NCI-H2196 (cell line): Measurements from ENCODE around the gene ATP4A.

Experiments
- DNase-seq: peaks from one replicate; lab custom pipeline; 2025; ENCODE audit not compliant: unreplicated experiment; lab: John Stamatoyannopoulos, UW

ATP4A gene

GRCh38 chr19:35566738-35567137, 3.3 kb upstream of the ATP4A start:
- no peak for DNase-seq

GRCh38 chr19:35565016-35565856, 1.8 kb upstream of the ATP4A start:
- DNase-seq = no peak

DNA sequence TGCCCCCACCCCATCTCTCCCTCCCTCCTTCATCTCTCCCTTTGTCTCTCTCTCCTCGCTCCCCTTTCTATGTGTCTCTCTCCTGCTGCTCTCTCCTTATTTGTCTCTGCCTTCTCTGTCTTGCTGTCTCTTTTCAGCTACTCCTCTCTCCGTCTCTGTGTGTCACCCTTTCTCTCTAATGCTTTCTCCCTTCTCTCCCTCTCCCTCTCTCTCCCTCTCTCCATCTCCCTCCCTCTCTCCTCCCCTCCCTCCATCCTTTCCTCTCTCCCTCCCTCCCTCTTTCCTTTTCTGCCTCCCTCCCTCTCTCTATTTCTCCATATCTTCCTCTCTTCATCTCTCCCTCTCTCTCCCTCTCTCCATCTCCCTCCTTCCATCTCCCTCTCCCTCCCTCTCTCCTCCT, 682 bp downstream of the ATP4A start:
- DNase-seq = no peak

DNA sequence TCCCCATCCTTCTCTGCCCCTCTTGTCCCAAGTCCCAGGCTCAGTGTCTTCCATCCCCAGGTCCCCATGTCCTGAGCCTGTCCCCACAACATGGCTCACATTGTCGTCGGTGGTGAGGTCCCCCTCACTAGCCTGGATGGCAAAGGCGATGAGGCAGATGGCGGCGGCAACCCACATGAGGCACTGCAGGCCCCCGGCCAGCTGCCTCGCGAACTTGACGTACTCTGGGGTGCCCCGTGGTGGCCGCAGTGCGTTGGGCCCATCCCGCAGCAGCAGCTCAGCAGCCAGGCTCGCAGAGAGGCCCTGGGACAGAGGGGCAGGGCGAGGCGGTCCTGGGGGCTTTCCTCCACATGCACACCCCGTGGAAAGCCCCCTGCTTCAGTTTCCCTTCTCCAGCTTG, 1.1 kb downstream of the ATP4A start:
- no peak for DNase-seq

- DNase-seq = no peak
Measured at GRCh38 chr19:35561436-35561835, 2.0 kb downstream of the ATP4A start.

- DNase-seq = no peak
Measured at GRCh38 chr19:35560677-35561076, 2.8 kb downstream of the ATP4A start.

- DNase-seq = no peak
Measured at GRCh38 chr19:35560271-35560670, 3.2 kb downstream of the ATP4A start.

- no peak for DNase-seq
Measured at GRCh38 chr19:35559781-35560180, 3.7 kb downstream of the ATP4A start.

DNA sequence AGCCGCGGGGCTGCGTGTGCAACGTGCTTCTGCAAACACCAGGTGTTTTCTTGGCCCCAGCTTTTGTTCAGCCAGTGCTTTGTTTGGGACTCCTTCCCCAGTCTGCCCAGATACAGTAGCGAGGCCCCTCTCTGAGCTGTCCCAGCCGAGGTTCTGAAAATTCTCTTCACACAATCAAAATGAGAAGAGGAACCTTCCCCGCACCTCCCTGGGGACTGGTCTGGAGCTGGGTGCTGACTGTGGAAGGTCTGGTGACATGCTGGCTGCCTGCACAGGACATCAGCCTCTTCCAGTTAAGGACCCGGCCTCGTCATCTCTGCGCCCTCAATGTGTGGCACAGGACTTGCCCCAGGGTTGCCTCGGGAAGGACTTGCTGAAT, 4.2 kb downstream of the ATP4A start:
- no peak for DNase-seq

DNA sequence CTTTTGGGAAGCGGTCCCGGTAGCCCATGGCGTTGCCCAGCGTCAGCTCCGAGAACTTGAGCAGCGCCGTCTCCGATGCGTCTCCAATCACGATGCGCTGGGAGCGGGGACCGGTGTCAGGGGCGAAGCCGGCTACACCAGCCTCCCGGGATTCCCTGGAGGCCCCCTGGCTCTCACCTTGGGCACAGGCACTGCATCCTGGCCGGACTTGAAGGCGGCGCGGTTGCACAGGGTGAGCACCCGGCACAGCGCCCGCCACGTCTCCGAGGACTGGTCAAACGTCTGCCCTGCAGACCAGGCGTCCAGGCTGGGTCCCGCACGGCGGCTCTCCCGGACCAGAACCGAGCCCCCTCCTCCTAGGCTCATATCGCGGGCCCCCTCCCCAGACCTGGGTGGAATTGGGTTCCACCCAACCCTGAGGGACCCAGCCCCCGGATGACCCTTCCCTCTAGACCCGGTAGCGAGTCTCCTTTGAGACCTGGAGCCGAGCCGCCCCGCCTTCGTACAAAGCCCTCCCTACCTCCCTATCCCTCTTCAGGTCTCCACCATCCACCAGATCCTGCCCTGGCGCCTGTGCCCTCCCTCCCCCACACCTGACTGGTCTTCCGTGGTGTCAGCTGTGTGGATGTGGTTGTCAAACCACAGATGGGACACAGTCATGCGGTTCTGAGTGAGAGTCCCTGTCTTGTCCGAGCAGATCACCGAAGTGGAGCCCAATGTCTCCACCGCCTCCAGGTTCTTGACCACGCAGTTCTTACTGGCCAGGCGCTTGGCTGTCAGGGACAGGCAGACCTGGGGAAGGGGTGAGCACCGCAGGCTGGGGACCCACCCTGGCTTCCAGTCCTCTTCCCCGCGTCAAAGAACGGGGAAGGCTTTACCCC, 4.8 kb downstream of the ATP4A start:
- no peak for DNase-seq

DNA sequence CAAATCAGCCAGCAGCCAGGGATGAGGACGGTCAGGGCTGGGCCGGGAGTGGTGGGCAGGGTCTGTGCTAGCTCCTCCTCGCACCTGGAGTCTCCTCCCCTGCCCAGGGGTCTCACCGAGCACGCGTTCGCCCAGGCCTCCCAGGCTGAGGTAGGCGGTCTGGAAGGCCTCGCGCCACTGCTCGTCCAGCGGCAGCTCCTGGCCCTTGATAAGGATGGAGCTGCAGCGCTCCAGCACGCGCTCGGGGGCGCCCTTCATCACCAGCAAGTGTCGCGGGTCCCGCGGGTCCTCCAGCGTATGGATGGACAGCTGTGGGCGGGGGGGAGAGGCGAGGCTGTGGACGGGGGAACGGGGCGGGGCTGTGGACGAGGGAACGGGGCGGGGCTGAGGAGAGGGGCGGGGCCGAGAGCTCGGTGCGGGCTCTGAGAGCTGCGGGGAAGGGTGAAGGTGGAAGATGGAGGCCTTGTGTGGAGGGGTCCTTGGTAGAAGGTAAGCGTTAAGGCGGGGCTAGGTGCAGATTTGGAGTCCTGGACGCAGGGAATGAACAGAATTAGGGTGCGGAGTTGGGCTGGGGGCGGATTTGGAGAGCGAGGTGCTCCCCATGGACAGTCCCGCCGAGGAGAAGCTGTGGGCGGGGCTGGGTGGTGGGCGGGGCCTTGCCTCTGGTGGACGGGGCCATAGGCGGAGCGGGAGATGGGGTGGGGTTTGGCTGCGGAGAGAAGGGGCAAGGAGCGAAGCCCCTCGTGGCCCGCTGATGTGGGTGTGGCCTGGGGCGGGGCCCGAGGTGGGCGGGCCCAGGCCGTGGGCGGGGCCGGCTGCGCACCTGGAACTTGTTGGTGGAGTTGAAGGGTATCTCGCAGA, 5.7 kb downstream of the ATP4A start:
- DNase-seq = no peak

DNA sequence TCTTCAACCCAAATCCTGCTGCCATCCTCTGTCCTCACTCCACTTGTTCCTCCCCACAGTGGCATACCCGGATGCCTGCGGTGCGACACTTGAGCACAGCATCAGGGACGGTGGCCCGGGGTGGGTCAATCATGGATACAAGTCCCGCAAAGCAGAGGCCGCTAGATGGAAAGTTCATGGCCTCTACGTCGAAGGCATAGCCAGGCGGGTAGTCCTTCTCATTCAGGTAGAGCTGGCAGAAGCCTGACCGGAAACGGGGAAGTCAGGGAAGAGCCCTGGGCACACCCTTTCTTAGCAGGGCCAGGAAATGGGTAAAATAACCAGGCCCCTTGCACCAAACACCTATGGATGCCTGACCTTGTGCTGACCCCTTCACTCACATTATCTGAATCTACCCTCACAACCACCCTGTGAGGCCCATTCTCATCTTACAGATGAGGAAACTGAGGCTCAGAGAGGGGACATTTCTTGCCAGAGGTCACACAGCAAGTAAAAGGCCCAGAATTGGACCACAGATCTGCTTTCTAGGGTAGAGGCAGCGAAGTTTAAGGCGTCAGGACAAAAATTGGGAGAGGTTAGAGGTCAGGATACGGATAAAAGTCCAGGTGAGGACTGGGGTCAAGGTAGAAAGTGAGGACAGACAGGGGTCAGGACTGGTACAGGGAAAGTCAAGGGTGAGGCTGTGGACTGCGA, 6.5 kb downstream of the ATP4A start:
- no peak for DNase-seq

DNA sequence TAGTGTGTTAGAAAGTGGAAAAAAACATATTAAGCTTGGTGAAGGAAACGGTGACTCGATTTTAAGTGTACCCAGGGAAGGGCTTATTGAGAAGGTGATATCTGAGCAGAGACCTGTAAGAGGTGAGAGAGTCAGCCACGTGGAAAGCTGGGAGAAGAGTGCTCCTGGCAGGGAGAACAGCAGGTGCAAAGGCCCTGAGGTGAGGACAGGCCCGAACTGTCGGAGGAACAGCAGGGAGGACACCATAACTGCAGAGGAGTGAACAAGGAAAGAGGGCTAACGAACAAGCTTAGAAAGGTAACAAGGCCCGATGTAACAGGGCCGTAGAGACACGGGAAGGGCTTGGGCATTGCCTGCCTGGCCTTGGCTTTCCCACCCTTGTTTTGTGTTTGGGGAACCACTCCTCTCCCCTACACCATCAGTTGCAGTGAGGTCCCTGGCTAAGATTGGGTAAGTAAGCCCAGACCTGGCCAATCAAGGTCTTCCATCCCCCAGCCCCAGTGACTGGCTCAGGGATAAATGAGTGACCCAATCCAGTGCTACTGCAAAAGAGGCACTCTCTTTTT, 7.3 kb downstream of the ATP4A start:
- DNase-seq = no peak

DNA sequence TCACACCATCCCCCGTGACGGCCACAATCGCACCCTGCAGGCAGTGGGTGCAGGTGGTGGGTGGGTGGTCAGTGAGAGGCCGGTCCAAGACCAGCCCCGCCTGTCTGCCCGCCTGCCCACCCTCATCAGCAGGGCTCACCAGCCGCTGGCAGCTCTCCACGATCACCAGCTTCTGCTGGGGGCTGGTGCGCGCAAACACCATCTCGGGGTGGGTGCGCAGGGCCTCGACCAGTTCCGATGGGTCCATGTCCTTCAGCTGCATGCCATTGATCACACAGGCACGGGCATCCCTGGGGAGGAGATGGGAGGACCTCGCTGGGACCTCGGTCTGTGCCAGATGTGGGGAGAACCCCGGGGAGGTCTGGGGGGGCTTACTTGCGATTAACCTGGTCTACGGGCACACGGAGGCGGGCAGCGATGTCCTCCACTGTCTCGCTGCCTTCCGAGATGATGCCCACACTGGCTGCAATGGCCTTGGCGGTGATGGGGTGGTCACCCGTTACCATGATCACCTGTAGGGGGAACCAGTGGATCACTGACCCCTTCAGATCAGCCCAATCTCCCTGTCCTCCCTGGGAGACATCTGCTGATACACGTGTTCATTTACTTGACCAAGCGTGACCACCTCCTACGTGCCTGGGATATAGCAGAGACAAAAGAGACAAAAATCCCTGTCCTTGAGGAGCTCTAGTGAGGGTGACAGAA, 8.0 kb downstream of the ATP4A start:
- peak; percentile 12 for DNase-seq

GRCh38 chr19:35554076-35554475, 9.4 kb downstream of the ATP4A start:
- DNase-seq = no peak

GRCh38 chr19:35553385-35554000, 10.0 kb downstream of the ATP4A start:
- DNase-seq = no peak

- DNase-seq = no peak
Measured at GRCh38 chr19:35552534-35553384, 10.7 kb downstream of the ATP4A start.

DNA sequence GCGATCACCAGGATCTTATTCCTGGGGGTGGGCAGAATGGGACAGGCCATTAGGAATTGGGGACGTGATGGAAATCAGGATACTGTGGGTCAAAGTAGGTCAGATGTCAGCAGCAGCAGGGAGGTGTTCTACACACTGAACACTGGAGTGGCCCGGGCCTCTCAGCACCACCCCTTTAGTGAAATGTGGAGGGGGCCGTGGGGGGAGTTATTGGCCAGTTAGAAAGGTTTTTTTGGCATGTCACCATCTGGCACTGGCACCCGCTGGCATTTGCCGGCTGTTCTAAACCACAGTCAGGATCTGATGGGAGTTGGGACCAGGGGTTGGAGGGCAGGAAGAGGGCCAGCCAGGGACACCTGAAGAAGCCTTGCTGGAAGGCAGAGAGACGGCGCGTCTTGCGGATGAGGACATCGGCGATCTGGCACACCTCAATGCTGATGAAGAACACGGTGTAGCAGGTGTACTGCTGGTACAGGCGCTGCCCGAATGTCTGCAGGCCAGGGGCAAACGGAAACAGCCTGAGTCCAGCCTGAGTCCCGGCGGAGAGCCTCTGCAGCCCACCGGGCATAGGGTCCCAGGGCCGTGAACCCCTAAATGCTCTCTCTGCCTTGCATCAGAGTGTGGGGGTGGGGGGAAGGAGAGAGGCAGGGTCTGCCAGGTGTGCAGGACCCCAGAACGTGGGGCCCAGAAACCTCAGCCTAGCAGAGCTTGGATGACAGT, 12.2 kb downstream of the ATP4A start:
- DNase-seq = no peak
